DND-41 (cell line): ENCODE data around the gene NPIPA1.
"Not testable (repeated sequence)": the region's sequence is repeated elsewhere in the genome, so short reads cannot be mapped to it uniquely, and the experiment has no call there.

Source experiments
- ATAC-seq: fragments of 200-7000 bp; cut with Tn5 transposase; 3 replicates; pipeline ENCODE4 v1.9.1; 2021; ENCODE audit warnings: low read depth; ENCODE audit not compliant: insufficient read depth
- DNase-seq: peaks from one replicate; pipeline ENCODE4 v3.0.0-alpha.2; 2020
- H2AFZ ChIP-seq: 2 replicates; pipeline ENCODE4 v1.6.0; 2012; ENCODE audit warnings: low read depth, low read length
- H3K27ac ChIP-seq: 2 replicates; pipeline ENCODE4 v1.5.1; 2012; ENCODE audit warnings: low read length, inconsistent platforms
- H3K27me3 ChIP-seq: fragments of 200-600 bp; sonication (generic); 2 replicates; pipeline ENCODE4 v1.6.0; 2012; ENCODE audit warnings: low read length, mild to moderate bottlenecking, inconsistent platforms; ENCODE audit not compliant: insufficient read depth, poor library complexity
- H3K36me3 ChIP-seq: 2 replicates; pipeline ENCODE4 v1.5.1; 2012; ENCODE audit warnings: low read length, inconsistent platforms; ENCODE audit not compliant: insufficient read depth
- H3K4me1 ChIP-seq: 2 replicates; pipeline ENCODE4 v1.5.1; 2012; ENCODE audit warnings: mild to moderate bottlenecking, low read length; ENCODE audit not compliant: insufficient read depth
- H3K4me2 ChIP-seq: 2 replicates; pipeline ENCODE4 v1.6.0; 2012; ENCODE audit warnings: mild to moderate bottlenecking, moderate library complexity, low read length, inconsistent platforms; ENCODE audit not compliant: insufficient read depth
- H3K4me3 ChIP-seq, 2 experiments: fragments of 200-600 bp in 1 of 2; shearing (Covaris generic) in 1 of 2; 2 replicates each; pipeline ENCODE4 v1.5.1; 2012 to 2016; ENCODE audit warnings: inconsistent platforms in 2 of 2, low read length in 2 of 2, mild to moderate bottlenecking in 2 of 2, low read depth in 1 of 2, moderate library complexity in 1 of 2
- H3K79me2 ChIP-seq: 2 replicates; pipeline ENCODE4 v1.6.0; 2012; ENCODE audit warnings: low read length, inconsistent platforms; ENCODE audit not compliant: insufficient read depth
- H3K9ac ChIP-seq: 2 replicates; pipeline ENCODE4 v1.6.0; 2012; ENCODE audit warnings: low read depth, mild to moderate bottlenecking, inconsistent platforms, low read length, moderate library complexity
- H3K9me3 ChIP-seq: 2 replicates; pipeline ENCODE4 v1.5.1; 2012; ENCODE audit warnings: low read length, moderate library complexity, mild to moderate bottlenecking, inconsistent platforms; ENCODE audit not compliant: insufficient read depth, severe bottlenecking
- H4K20me1 ChIP-seq: 2 replicates; pipeline ENCODE4 v1.6.0; 2012; ENCODE audit warnings: low read length; ENCODE audit not compliant: insufficient read depth
- EZH2 ChIP-seq: IDR thresholded peaks from 3 replicates; pipeline ENCODE4 v1.6.1; 2012; ENCODE audit warnings: borderline replicate concordance, low read depth, mild to moderate bottlenecking, moderate library complexity, low read length, inconsistent platforms; ENCODE audit not compliant: severe bottlenecking
- TF ChIP-seq, protein P1 (sequence below): IDR thresholded peaks from 2 replicates; pipeline ENCODE4 v1.5.1; 2012; ENCODE audit warnings: borderline replicate concordance, low read length, moderate library complexity, mild to moderate bottlenecking; ENCODE audit not compliant: poor library complexity, severe bottlenecking; ENCODE audit errors: extremely low read depth

NPIPA1 gene

DNA sequence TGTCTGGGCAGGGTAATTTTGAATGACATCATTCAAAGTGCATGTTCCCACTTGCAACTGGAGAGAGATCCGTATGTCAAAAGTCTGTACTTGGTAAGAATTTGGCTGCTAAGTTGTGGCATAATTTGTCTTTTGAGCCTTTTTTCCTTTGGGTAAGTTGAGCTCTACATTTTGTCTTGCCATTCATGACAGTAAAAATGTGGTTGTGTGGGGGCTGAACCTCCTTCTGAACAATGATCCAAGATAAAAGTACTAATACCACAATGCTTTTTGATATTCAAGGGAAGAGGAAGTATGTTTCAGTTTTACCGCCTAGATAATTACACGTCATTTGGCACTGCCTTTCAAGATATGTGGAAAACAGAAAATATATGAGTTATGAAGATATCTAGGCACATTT, 5.4 kb downstream of the NPIPA1 start:
- not testable (repeated sequence) for H4K20me1 ChIP-seq, H3K4me2 ChIP-seq, H3K27me3 ChIP-seq, H3K4me1 ChIP-seq, H3K4me3 ChIP-seq, H3K9ac ChIP-seq, H3K36me3 ChIP-seq, H2AFZ ChIP-seq, ATAC-seq, H3K9me3 ChIP-seq, H3K79me2 ChIP-seq, H3K27ac ChIP-seq, DNase-seq

DNA sequence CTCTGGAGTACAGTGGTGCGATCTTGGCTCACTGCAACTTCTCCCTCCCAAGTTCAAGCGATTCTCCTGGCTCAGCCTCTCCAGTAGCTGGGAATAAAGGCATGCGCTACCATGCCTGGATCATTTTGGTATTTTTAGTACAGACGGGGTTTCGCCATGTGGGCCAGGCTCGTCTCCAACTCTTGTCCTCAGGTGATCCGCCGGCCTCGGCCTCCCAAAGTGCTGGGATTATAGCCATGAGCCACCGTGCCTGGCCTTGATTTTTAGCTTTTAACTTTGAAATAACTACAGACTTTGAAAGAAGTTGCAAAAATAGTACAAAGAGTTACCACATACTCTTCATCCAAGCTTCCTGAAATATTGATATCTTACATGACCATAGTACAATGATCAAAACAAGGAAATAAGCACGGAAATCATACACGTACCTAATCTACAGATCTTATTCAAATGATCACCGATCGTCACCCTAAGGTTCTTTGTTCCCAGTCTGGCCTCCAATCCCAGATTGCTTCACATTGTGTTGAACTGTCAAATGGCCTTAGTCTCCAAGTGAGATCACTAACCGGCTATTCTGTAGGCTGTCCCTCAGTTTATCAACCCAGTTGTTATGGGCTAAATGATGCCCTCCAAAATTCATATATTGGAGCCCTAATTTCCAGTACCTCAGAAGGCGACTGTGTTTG, 18.4 kb downstream of the NPIPA1 start:
- Histone ChIP-seq H3K9me3 (no peaks in the 10 kb centered on the region), H3K27ac (no peak overlapping the region), H3K9ac (no peak overlapping the region), H3K79me2 (no peaks in the 10 kb centered on the region), H3K27me3 (no peaks in the 10 kb centered on the region), H3K4me1 (no peaks in the 10 kb centered on the region), H2AFZ (no peak overlapping the region), H4K20me1 (no peaks in the 10 kb centered on the region), H3K36me3 (no peaks in the 10 kb centered on the region), H3K4me2 (no peak overlapping the region), H3K4me3 (no peak overlapping the region)
- DNase-seq (no peak), ATAC-seq (no peak)
- no peak for TF ChIP-seq EZH2
- TF ChIP-seq, protein P1, sequence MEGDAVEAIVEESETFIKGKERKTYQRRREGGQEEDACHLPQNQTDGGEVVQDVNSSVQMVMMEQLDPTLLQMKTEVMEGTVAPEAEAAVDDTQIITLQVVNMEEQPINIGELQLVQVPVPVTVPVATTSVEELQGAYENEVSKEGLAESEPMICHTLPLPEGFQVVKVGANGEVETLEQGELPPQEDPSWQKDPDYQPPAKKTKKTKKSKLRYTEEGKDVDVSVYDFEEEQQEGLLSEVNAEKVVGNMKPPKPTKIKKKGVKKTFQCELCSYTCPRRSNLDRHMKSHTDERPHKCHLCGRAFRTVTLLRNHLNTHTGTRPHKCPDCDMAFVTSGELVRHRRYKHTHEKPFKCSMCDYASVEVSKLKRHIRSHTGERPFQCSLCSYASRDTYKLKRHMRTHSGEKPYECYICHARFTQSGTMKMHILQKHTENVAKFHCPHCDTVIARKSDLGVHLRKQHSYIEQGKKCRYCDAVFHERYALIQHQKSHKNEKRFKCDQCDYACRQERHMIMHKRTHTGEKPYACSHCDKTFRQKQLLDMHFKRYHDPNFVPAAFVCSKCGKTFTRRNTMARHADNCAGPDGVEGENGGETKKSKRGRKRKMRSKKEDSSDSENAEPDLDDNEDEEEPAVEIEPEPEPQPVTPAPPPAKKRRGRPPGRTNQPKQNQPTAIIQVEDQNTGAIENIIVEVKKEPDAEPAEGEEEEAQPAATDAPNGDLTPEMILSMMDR, result no peak

DNA sequence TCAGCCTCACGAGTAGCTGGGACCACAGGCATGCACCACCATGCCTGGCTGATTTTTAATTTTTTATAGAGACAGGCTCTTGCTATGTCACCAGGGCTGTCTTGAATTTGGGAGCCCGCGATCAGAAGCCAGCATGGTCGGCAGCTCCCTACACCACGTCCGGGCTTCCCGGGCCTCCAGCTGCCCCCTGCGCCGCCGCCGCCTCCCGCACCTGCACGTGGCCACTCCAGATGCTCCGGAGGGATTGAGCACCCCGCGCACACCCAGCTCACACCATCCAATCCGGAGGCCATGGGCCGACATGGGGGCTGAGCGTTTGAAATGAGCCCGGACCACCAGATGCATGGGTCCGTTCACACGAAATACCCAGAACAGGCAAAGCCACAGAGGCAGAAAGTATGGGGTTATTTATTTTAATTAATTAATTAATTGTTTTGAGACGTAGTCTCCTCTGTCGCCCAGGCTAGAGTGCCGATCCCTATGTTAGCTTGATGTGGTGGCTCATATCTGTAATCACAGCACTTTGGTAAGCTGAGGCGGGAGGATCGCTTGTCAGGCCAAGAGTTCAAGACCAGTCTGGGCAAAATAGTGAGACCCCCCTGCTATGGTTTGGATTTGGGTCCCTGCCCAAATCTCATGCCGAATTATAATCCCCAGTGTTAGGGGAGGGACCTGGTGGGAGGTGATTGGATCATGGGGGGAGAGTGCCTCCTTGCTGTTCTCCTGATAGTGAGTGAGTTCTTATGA, 20.5 kb downstream of the NPIPA1 start:
- no peak overlapping the region for H3K27ac ChIP-seq
- H3K27me3 ChIP-seq, result peaks cover 3% of the 10 kb centered on the region
- H2AFZ ChIP-seq, result no peak overlapping the region
- no peaks in the 10 kb centered on the region for H4K20me1 ChIP-seq
- TF ChIP-seq, protein P1, result no peak
- no peak for TF ChIP-seq EZH2
- H3K4me1 ChIP-seq, result no peaks in the 10 kb centered on the region
- no peak for DNase-seq
- no peak overlapping the region for H3K9ac ChIP-seq
- H3K79me2 ChIP-seq, result no peaks in the 10 kb centered on the region
- no peaks in the 10 kb centered on the region for H3K9me3 ChIP-seq
- no peak for ATAC-seq
- no peak overlapping the region for H3K4me2 ChIP-seq
- no peaks in the 10 kb centered on the region for H3K36me3 ChIP-seq
- no peak overlapping the region for H3K4me3 ChIP-seq

DNA sequence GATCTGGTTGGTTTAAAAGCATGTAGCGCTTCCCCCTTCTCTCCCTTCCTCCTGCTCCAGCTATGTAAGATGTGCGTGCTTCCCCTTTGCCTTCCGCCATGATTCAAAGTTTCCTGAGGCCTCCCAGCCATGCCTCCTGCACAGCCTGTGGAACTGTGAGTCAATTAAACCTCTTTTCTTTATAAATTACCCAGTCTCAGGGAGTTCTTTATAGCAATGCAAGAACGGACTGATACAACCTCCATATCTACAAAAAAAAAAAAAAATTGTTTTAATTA, 21.0 kb downstream of the NPIPA1 start:
- no peak overlapping the region for H3K4me2 ChIP-seq
- H4K20me1 ChIP-seq, result 0 out of 2 replicates have a peak, but pooled peaks cover under 1% of the 10 kb centered on the region
- no peak overlapping the region for H2AFZ ChIP-seq
- no peaks in the 10 kb centered on the region for H3K36me3 ChIP-seq
- H3K9me3 ChIP-seq, result no peaks in the 10 kb centered on the region
- H3K27ac ChIP-seq, result no peak overlapping the region
- ATAC-seq (no peak), DNase-seq (no peak)
- H3K79me2 ChIP-seq, result no peaks in the 10 kb centered on the region
- H3K27me3 ChIP-seq, result peaks cover 4% of the 10 kb centered on the region
- TF ChIP-seq EZH2, result no peak
- TF ChIP-seq, protein P1, result no peak
- H3K9ac ChIP-seq, result no peak overlapping the region
- H3K4me3 ChIP-seq, result no peak overlapping the region
- no peaks in the 10 kb centered on the region for H3K4me1 ChIP-seq
